ENCODE results near the gene DCAF12. TPM values are rescaled to one million over a fixed set of nuclear protein-coding genes. Genes with fewer than 3 reads are reported as not detected.

Gene DCAF12
- total RNA-seq, 1 donor from 2014 or later: 26.5 TPM

- DNase-seq (ENCODE audit: low spot score): no peak
- TF ChIP-seq, protein P1, sequence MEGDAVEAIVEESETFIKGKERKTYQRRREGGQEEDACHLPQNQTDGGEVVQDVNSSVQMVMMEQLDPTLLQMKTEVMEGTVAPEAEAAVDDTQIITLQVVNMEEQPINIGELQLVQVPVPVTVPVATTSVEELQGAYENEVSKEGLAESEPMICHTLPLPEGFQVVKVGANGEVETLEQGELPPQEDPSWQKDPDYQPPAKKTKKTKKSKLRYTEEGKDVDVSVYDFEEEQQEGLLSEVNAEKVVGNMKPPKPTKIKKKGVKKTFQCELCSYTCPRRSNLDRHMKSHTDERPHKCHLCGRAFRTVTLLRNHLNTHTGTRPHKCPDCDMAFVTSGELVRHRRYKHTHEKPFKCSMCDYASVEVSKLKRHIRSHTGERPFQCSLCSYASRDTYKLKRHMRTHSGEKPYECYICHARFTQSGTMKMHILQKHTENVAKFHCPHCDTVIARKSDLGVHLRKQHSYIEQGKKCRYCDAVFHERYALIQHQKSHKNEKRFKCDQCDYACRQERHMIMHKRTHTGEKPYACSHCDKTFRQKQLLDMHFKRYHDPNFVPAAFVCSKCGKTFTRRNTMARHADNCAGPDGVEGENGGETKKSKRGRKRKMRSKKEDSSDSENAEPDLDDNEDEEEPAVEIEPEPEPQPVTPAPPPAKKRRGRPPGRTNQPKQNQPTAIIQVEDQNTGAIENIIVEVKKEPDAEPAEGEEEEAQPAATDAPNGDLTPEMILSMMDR (IDR thresholded peaks at IDR 0.05): no peak
- H3K36me3 Mint-ChIP-seq (ENCODE audit: low read depth): no peaks in the 10 kb centered on the region
- H3K27me3 Mint-ChIP-seq (ENCODE audit: low read depth): no peaks in the 10 kb centered on the region
- H3K27ac Mint-ChIP-seq (ENCODE audit: unreplicated experiment): no peak overlapping the region
- no peaks in the 10 kb centered on the region for H3K9me3 Mint-ChIP-seq (ENCODE audit: low read depth)
- no peak overlapping the region for H3K4me3 Mint-ChIP-seq (ENCODE audit: unreplicated experiment)
- no peaks in the 10 kb centered on the region for H3K4me1 Mint-ChIP-seq (ENCODE audit: low read depth)
Measured at GRCh38 chr9:34059954-34060353, 66.5 kb downstream of the DCAF12 start.

- H3K36me3 Mint-ChIP-seq (ENCODE audit: low read depth): no peaks in the 10 kb centered on the region
- H3K9me3 Mint-ChIP-seq (ENCODE audit: low read depth): no peaks in the 10 kb centered on the region
- H3K4me3 Mint-ChIP-seq (ENCODE audit: unreplicated experiment): no peak overlapping the region
- TF ChIP-seq, protein P1 (IDR thresholded peaks at IDR 0.05): no peak
- no peak for DNase-seq (ENCODE audit: low spot score)
- no peaks in the 10 kb centered on the region for H3K27me3 Mint-ChIP-seq (ENCODE audit: low read depth)
- no peak overlapping the region for H3K27ac Mint-ChIP-seq (ENCODE audit: unreplicated experiment)
- no peaks in the 10 kb centered on the region for H3K4me1 Mint-ChIP-seq (ENCODE audit: low read depth)
Measured at GRCh38 chr9:34059281-34059680, 67.2 kb downstream of the DCAF12 start.

DNA sequence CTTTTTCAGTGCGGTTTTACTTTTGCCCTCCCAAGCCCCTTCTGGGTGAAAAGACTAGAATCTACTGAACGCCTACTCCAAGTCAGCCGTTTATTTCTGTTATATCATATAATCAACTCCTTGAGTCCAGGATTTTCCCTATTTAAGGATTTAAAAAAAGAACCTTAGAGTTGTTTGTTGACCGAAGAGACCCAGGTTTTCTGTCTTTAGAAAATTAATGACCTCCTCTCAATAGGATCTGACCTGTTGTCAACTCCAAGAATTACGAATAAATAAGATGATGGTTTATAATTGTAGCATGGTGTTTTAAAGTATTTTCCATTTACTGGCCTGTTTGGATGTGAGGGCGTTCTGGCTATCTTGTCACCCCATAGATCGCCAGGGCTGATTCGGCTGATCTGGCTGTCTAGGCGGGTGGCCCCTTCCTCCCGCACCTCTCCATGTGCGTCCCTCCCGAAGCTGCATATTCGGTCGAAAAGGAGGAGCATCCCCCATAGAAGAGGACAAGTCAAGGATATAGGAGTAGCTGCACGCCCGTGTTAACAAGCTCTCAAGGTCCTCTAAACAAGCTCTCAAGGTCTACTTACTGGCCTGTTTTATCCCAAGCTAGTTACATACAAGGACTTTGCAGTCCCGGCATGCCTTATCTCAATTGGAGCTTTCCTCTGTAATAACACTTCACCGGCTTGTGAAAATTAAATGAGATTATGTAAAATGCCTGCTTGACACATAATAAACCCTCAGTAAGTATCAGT lies 76.7 kb downstream of the DCAF12 start:
- H3K9me3 Mint-ChIP-seq (ENCODE audit: low read depth): no peaks in the 10 kb centered on the region
- TF ChIP-seq, protein P1 (IDR thresholded peaks at IDR 0.05): no peak
- H3K27ac Mint-ChIP-seq (ENCODE audit: unreplicated experiment): peak overlapping the region; percentile 100
- peaks cover 37% of the 10 kb centered on the region for H3K4me1 Mint-ChIP-seq (ENCODE audit: low read depth)
- no peak for DNase-seq (ENCODE audit: low spot score)
- H3K4me3 Mint-ChIP-seq (ENCODE audit: unreplicated experiment): peak overlapping the region; percentile 97
- no peaks in the 10 kb centered on the region for H3K27me3 Mint-ChIP-seq (ENCODE audit: low read depth)
- peaks cover 2% of the 10 kb centered on the region for H3K36me3 Mint-ChIP-seq (ENCODE audit: low read depth)

DNA sequence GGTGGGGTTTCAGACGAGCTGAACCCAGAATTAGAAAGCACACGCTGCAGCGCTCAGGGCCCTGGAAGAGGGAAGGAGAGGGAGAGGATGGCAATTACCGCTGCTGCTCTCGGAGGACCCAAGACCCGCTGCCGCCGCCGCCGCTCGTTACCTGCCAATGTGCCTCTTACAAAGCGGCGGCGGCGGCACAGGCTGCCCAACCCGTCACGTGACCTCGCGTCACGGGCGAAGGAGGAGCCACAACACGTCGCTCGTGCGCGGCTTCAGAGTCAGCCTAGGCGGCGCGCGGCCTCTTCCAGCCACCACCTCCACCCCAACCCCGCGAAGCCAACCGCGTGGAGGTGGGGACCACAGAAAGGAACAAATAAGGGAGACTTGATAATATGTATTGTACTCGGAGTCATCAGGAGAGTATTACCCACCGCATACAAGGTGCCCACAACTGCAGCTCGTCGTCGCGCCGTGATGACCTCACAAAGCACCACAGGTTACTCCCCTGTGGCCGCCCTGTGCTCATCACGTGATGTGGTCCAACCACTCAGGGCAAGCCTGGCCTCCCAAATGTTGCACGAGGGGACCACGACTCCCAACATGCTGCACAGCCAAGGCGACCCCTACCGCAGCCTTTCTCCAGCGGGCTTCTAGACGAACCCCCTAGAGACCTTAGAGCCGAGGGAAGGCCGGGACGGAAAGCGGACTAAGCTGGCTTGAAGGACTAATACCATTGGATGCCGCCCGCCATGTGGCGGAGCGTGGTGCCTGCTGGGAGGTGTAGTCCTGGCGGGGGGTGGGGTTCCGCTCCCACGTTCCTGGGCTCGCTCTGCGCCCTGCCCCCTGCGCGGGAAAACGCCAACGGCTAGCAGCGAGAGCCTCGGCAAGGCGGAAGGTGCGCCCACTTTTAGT lies 77.5 kb downstream of the DCAF12 start, which contains the start of gene UBAP2:
UBAP2 (minus strand) TSS at position 161 of the 903 bp plus-strand sequence. CDS start 31,739 bp downstream, outside the sequence.
- peak within 1 kb of the TSS; percentile 100 for H3K27ac Mint-ChIP-seq (ENCODE audit: unreplicated experiment)
- H3K4me3 Mint-ChIP-seq (ENCODE audit: unreplicated experiment): peak within 1 kb of the TSS; percentile 97
- TF ChIP-seq, protein P1 (IDR thresholded peaks at IDR 0.05): peak; percentile 27
- H3K4me1 Mint-ChIP-seq (ENCODE audit: low read depth): peaks cover 37% of the 10 kb centered on the region
- peak; percentile 99 for DNase-seq (ENCODE audit: low spot score)
- no peaks in the 10 kb centered on the region for H3K9me3 Mint-ChIP-seq (ENCODE audit: low read depth)
- no peaks in the 10 kb centered on the region for H3K27me3 Mint-ChIP-seq (ENCODE audit: low read depth)
- peaks cover 2% of the 10 kb centered on the region for H3K36me3 Mint-ChIP-seq (ENCODE audit: low read depth)
